IPS-18c (cell line): ENCODE results near the gene GRAP.

ENCODE experiments used
- H3K4me3 ChIP-seq: 2 replicates; pipeline ENCODE4 v1.7.0; 2013; ENCODE audit warnings: low read depth, mild to moderate bottlenecking, low read length, moderate library complexity; ENCODE audit not compliant: insufficient read depth
- H3K9me3 ChIP-seq: one replicate; pipeline ENCODE4 v1.6.1; 2013; ENCODE audit warnings: mild to moderate bottlenecking, low read length, moderate library complexity; ENCODE audit not compliant: control insufficient read depth, insufficient read depth

The GRAP gene

GRCh38 chr17:18978050-18978449, 68.7 kb downstream of the GRAP start:
- H3K9me3 ChIP-seq = no peaks in the 10 kb centered on the region
- H3K4me3 ChIP-seq = no peak overlapping the region

- no peaks in the 10 kb centered on the region for H3K9me3 ChIP-seq
- no peak overlapping the region for H3K4me3 ChIP-seq
Measured at GRCh38 chr17:18977646-18978045, 69.1 kb downstream of the GRAP start.

GRCh38 chr17:18977021-18977420, 69.7 kb downstream of the GRAP start:
- Histone ChIP-seq H3K4me3 (no peak overlapping the region), H3K9me3 (no peaks in the 10 kb centered on the region)

GRCh38 chr17:18976201-18976600, 70.6 kb downstream of the GRAP start:
- no peaks in the 10 kb centered on the region for H3K9me3 ChIP-seq
- no peak overlapping the region for H3K4me3 ChIP-seq

- Histone ChIP-seq H3K4me3 (no peak overlapping the region), H3K9me3 (no peaks in the 10 kb centered on the region)
Measured at GRCh38 chr17:18975597-18975996, 71.2 kb downstream of the GRAP start.

GRCh38 chr17:18974407-18975149, 72.2 kb downstream of the GRAP start:
- no peak overlapping the region for H3K4me3 ChIP-seq
- no peaks in the 10 kb centered on the region for H3K9me3 ChIP-seq

GRCh38 chr17:18971801-18972200, 75.0 kb downstream of the GRAP start:
- H3K9me3 ChIP-seq = no peaks in the 10 kb centered on the region
- no peak overlapping the region for H3K4me3 ChIP-seq
